Skin epidermis (tissue), 12 donors: ENCODE measurements around the gene SDR42E1.

Source experiments
- H3K27ac ChIP-seq, 21 experiments: fragments of 200-600 bp; sonication (generic) in 11 of 21; one replicate each; pipeline ENCODE4 v1.5.0; 2020; ENCODE audit warnings: mild to moderate bottlenecking in 3 of 21, inconsistent platforms in 2 of 21, moderate library complexity in 2 of 21
- H3K4me3 ChIP-seq, 7 experiments: fragments of 200-600 bp; sonication (generic) in 2 of 7; one replicate each; pipeline ENCODE4 v1.5.0; 2020; ENCODE audit warnings: inconsistent platforms in 2 of 7, mild to moderate bottlenecking in 2 of 7, moderate library complexity in 1 of 7

The SDR42E1 gene

GRCh38 chr16:81956213-81956948 is 54.9 kb downstream of the SDR42E1 start:
- H3K4me3 ChIP-seq: no peak overlapping the region

GRCh38 chr16:81951564-81951963 is 59.7 kb downstream of the SDR42E1 start:
- Histone ChIP-seq H3K4me3 (no peak overlapping the region), H3K27ac (no peak overlapping the region)

More at GRCh38 chr16:81956213-81956948, 54.9 kb downstream of the SDR42E1 start:
- peak overlapping the region in 1 of 21 experiments; percentile 4 for H3K27ac ChIP-seq

DNA sequence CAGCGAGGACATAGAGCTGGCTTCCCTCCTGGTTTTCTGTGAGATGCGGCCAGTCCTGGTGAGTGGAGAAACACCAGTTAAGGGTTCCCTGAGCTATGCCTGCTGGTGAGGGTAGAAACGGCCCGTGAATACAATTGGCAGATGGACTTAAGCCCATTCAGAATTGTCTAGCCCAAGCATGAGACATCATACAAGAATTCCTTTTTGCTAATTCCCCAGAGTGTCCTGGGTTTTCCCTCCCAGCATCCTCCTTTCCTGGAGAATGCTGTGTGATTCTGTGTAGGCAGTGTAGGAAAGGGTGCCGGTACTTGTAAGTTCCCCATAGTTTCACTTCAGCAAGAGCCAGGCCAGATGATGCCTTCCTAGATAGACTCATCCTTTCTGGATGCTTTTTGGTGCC is 65.1 kb downstream of the SDR42E1 start:
- Histone ChIP-seq H3K27ac (peak overlapping the region in 3 of 21 experiments; percentile 24 to 42 (median 36)), H3K4me3 (no peak overlapping the region)

DNA sequence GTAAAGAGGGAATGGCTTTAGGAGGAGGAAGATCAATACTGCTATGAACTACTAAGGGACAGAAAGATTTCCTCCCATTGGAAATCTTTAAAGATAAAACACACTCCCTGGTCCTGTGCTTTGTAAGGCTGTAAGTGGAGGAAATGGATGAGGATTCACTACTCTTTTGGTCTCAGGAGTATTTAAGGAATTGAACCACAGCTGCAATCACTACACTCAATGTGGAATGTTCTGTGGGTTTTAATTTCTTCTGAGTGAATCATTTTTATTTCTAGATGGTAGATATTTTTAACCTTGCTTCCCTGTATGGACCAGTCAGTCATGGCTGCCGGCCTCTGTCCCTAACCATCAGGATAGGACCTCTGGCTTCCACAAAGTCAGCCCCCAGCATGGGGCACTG is 65.6 kb downstream of the SDR42E1 start:
- Histone ChIP-seq H3K27ac (peak overlapping the region in 3 of 21 experiments; percentile 24 to 50 (median 42)), H3K4me3 (no peak overlapping the region)

- Histone ChIP-seq H3K27ac (no peak overlapping the region), H3K4me3 (no peak overlapping the region)
Measured at GRCh38 chr16:81942007-81942601, 69.2 kb downstream of the SDR42E1 start.

DNA sequence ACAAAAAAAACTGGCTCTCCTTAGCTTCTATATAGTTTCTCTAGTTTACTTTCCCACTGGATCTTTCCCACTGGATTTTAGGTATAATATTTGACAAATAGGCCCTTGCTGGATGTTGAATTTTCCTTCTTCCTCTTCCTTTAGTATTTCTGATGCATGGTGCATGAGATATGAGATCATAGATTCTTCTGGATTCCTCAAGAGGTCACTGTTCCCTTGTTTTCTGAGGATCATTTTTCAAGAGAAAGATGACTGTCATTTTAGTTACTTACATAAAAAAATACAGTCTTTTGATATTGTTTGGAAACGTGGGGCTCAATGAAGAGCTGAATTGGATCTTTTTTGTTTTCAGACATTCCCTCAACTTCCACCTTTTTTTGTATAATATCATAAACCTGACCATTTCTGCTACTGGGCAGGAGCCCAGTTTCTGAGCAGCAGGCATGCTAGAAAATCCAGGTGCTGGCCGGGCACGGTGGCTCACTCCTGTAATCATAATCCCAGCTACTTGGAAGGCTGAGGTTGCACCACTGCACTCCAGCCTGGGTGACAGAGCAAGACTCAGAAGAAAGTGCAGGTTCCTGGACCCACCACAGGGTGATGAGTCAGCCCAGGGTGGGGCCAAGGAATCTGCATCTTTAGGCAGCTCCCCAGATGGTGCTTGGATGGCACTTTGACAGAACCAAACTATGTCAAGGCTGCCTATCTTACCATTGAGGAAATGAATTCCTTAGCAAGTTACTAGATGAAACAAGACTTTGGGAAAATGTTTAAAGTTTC is 70.3 kb downstream of the SDR42E1 start:
- H3K4me3 ChIP-seq: no peak overlapping the region
- no peak overlapping the region for H3K27ac ChIP-seq

DNA sequence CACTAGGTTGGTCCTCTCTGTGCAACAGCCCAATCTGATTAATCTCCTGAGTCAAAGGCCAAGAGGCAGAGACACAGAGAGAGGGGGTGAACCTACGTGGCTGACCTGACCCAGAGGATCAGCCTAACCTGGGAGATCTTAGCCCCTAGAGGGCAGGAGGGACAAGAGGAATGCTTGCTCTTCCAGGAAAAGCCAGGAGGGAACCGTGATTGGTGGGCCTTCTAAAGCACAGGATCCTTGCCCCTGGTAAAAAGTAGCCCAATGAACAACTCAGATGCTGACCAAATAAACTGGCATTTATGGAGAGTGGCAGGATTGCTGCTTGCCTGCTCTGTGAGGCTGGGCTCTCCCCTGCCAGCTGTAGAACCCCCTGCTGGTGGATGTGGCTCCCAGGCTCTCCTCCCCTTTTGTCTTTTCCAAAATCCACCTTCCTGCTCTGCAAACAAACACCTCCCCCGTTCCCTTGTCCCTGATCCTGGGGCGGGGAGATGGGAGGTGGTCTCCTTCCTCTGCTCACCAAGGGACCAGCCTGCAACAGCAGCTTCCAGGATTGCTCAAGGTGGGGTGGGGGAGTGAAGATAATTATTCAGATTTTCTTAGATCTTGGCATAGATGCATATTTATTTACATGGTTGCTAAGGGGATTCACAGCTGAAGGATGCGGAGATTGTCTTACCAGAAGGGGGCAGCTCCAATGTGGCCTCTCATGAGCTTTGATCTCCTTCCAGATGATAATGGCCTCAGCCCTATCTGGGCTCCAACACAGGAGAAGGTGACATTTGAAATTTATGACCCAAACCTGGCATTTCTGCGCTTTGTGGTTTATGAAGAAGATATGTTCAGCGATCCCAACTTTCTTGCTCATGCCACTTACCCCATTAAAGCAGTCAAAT is 71.9 kb downstream of the SDR42E1 start:
- no peak overlapping the region for H3K27ac ChIP-seq

More for the DNA sequence above, 71.9 kb downstream of the SDR42E1 start:
- H3K4me3 ChIP-seq: no peak overlapping the region
